ENCODE measurements around the gene IL16. TPM values are rescaled to one million over a fixed set of nuclear protein-coding genes. Genes with fewer than 3 reads are reported as not detected.

IL16 gene
- total RNA-seq, 4 donors from 2014 or later, result 28.1 to 40.8 (median 37.1) TPM

GRCh38 chr15:81168131-81168526 lies 28.6 kb upstream of the IL16 start:
- TF ChIP-seq CTCF (IDR thresholded peaks at IDR 0.05; ENCODE audit: low read depth), result no peak

GRCh38 chr15:81168644-81169043 lies 28.0 kb upstream of the IL16 start:
- no peak for TF ChIP-seq CTCF (IDR thresholded peaks at IDR 0.05; ENCODE audit: low read depth)

- TF ChIP-seq CTCF (IDR thresholded peaks at IDR 0.05; ENCODE audit: low read depth), result no peak
Measured at GRCh38 chr15:81170511-81170910, 26.2 kb upstream of the IL16 start.

GRCh38 chr15:81171286-81171685 lies 25.4 kb upstream of the IL16 start:
- TF ChIP-seq CTCF (IDR thresholded peaks at IDR 0.05; ENCODE audit: low read depth), result no peak

GRCh38 chr15:81174125-81174791 lies 22.4 kb upstream of the IL16 start:
- no peak for TF ChIP-seq CTCF (IDR thresholded peaks at IDR 0.05; ENCODE audit: low read depth)

GRCh38 chr15:81174792-81175327 lies 21.8 kb upstream of the IL16 start:
- no peak for TF ChIP-seq CTCF (IDR thresholded peaks at IDR 0.05; ENCODE audit: low read depth)

GRCh38 chr15:81175496-81175895 lies 21.2 kb upstream of the IL16 start:
- no peak for TF ChIP-seq CTCF (IDR thresholded peaks at IDR 0.05; ENCODE audit: low read depth)
